Measurements from ENCODE around the gene ZNF318. TPM values are rescaled to one million over a fixed set of nuclear protein-coding genes. Genes with fewer than 3 reads are reported as not detected.
"Not testable (repeated sequence)": the region's sequence is repeated elsewhere in the genome, so short reads cannot be mapped to it uniquely, and the experiment has no call there.

ZNF318 gene
- total and polyA plus RNA-seq, 2 donors (not counting 1 experiment from before 2014, with no cell fraction given) = 79.7 to 91.8 TPM

- TF ChIP-seq CTCF (IDR thresholded peaks at IDR 0.05) = no peak
- no peak for TF ChIP-seq EZH2 (IDR thresholded peaks at IDR 0.05; ENCODE audit: borderline replicate concordance, insufficient read depth, low read depth, low read length, poor library complexity, severe bottlenecking)
- no peak for DNase-seq
- H3K4me3 Mint-ChIP-seq = no peak overlapping the region
- 88% methylated on average over 8 of the region's 8 CpGs for WGBS (ENCODE audit: insufficient coverage)
- peaks cover 1% of the 10 kb centered on the region for H3K27me3 Mint-ChIP-seq
- no peak for ATAC-seq (ENCODE audit: low read depth)
- peaks cover 16% of the 10 kb centered on the region for H3K4me1 Mint-ChIP-seq
- H3K36me3 ChIP-seq (replicated peaks in 1 of 2; ENCODE audit: control extremely low read depth in 1 of 2, control insufficient read depth in 1 of 2, extremely low read depth in 1 of 2, insufficient read depth in 2 of 2, low read length in 1 of 2) = peaks cover 0 to 2% of the 10 kb centered on the region in 2 experiments
- H4K20me1 ChIP-seq (ENCODE audit: control insufficient read depth, insufficient read depth, low read length, poor library complexity, severe bottlenecking) = peaks cover 8% of the 10 kb centered on the region
- H3K9me3 ChIP-seq (ENCODE audit: control extremely low read depth in 1 of 3, control insufficient read depth in 2 of 3, insufficient read depth in 1 of 3, low read length in 2 of 3) = no peaks in the 10 kb centered on the region
- H2AFZ ChIP-seq (ENCODE audit: insufficient read depth, low read depth, low read length, poor library complexity, severe bottlenecking) = no peak overlapping the region
- no peak overlapping the region for H3K27ac Mint-ChIP-seq
- no peak overlapping the region for H3K9ac ChIP-seq (ENCODE audit: low read length)
- peaks cover 11 to 14% of the 10 kb centered on the region in 2 donors for H3K4me1 ChIP-seq (ENCODE audit: control insufficient read depth in 2 of 2, insufficient read depth in 2 of 2, low read length in 2 of 2)
- peaks cover 3% of the 10 kb centered on the region for H3K79me2 ChIP-seq (ENCODE audit: control insufficient read depth, insufficient read depth, low read length)
- H3K27ac ChIP-seq (ENCODE audit: low read length in 2 of 2) = no peak overlapping the region
- CTCF ChIA-PET = no interaction called here
- no peaks in the 10 kb centered on the region for H3K9me3 Mint-ChIP-seq (ENCODE audit: insufficient read depth)
- intact Hi-C loops (cut with micrococcal nuclease) = no loop called here
- no peak overlapping the region for H3K4me3 ChIP-seq (ENCODE audit: control extremely low read depth in 1 of 5, extremely low read depth in 1 of 5, insufficient read depth in 1 of 5, low read depth in 2 of 5, low read length in 4 of 5)
- no peaks in the 10 kb centered on the region for H3K27me3 ChIP-seq (replicated peaks in 1 of 4; ENCODE audit: control extremely low read depth in 1 of 4, control insufficient read depth in 3 of 4, insufficient read depth in 4 of 4, low read length in 3 of 4)
- POLR2A ChIA-PET = no interaction called here
- no peak overlapping the region for H3K4me2 ChIP-seq (replicated peaks; ENCODE audit: low read depth, low read length, poor library complexity, severe bottlenecking)
These were observed 65.6 kb downstream of the ZNF318 start for GRCh38 chr6:43303751-43304331.

GRCh38 chr6:43303006-43303405 lies 66.4 kb downstream of the ZNF318 start:
- H3K27me3 ChIP-seq (replicated peaks in 1 of 4; ENCODE audit: control extremely low read depth in 1 of 4, control insufficient read depth in 3 of 4, insufficient read depth in 4 of 4, low read length in 3 of 4); H3K4me3 Mint-ChIP-seq; H2AFZ ChIP-seq (ENCODE audit: insufficient read depth, low read depth, low read length, poor library complexity, severe bottlenecking); H3K27ac Mint-ChIP-seq; H3K9me3 Mint-ChIP-seq (ENCODE audit: insufficient read depth); H3K79me2 ChIP-seq (ENCODE audit: control insufficient read depth, insufficient read depth, low read length); H3K4me2 ChIP-seq (replicated peaks; ENCODE audit: low read depth, low read length, poor library complexity, severe bottlenecking); H3K9me3 ChIP-seq (ENCODE audit: control extremely low read depth in 1 of 3, control insufficient read depth in 2 of 3, insufficient read depth in 1 of 3, low read length in 2 of 3); intact Hi-C loops (cut with micrococcal nuclease); H3K9ac ChIP-seq (ENCODE audit: low read length); CTCF ChIA-PET; H3K27ac ChIP-seq (ENCODE audit: low read length in 2 of 2); H3K4me1 Mint-ChIP-seq; H3K36me3 ChIP-seq (replicated peaks in 1 of 2; ENCODE audit: control extremely low read depth in 1 of 2, control insufficient read depth in 1 of 2, extremely low read depth in 1 of 2, insufficient read depth in 2 of 2, low read length in 1 of 2); H3K4me1 ChIP-seq (ENCODE audit: control insufficient read depth in 2 of 2, insufficient read depth in 2 of 2, low read length in 2 of 2); H4K20me1 ChIP-seq (ENCODE audit: control insufficient read depth, insufficient read depth, low read length, poor library complexity, severe bottlenecking); POLR2A ChIA-PET; H3K27me3 Mint-ChIP-seq; ATAC-seq (ENCODE audit: low read depth); DNase-seq; H3K4me3 ChIP-seq (ENCODE audit: control extremely low read depth in 1 of 5, extremely low read depth in 1 of 5, insufficient read depth in 1 of 5, low read depth in 2 of 5, low read length in 4 of 5): not testable (repeated sequence)
- 97% methylated on average over 5 of the region's 11 CpGs for WGBS (ENCODE audit: insufficient coverage)

All from B cell (primary cell).